GM18511 (cell line): ENCODE measurements around the gene ZSCAN29.

Experiments
- ATAC-seq: cut with Tn5 transposase; IDR thresholded peaks from one replicate; pipeline ENCODE4 v1.9.1; 2021; ENCODE audit warnings: mild to moderate bottlenecking, moderate library complexity; ENCODE audit not compliant: unreplicated experiment

ZSCAN29 gene

GRCh38 chr15:43352693-43353382 lies 18.0 kb downstream of the ZSCAN29 start:
- ATAC-seq: no peak

GRCh38 chr15:43347114-43347513 lies 23.7 kb downstream of the ZSCAN29 start:
- ATAC-seq: no peak

GRCh38 chr15:43346305-43346704 lies 24.5 kb downstream of the ZSCAN29 start:
- ATAC-seq: no peak

- peak; percentile 37 for ATAC-seq
Measured at GRCh38 chr15:43330780-43331087, 40.1 kb downstream of the ZSCAN29 start.

GRCh38 chr15:43329960-43330779 lies 40.7 kb downstream of the ZSCAN29 start, which contains the start of gene LCMT2:
Gene LCMT2, minus strand, starts transcription at chr15:43330573. Its CDS starts 84 bp downstream, at chr15:43330489.
- peak; percentile 94 for ATAC-seq

- no peak for ATAC-seq
Measured at GRCh38 chr15:43329217-43329959, 41.5 kb downstream of the ZSCAN29 start.

- ATAC-seq: no peak
Measured at GRCh38 chr15:43325039-43325684, 45.7 kb downstream of the ZSCAN29 start.

GRCh38 chr15:43318990-43319771 lies 51.7 kb downstream of the ZSCAN29 start:
- ATAC-seq: no peak

GRCh38 chr15:43317566-43318184 lies 53.2 kb downstream of the ZSCAN29 start:
- no peak for ATAC-seq

- no peak for ATAC-seq
Measured at GRCh38 chr15:43316971-43317346, 53.9 kb downstream of the ZSCAN29 start.

- no peak for ATAC-seq
Measured at GRCh38 chr15:43316016-43316970, 54.5 kb downstream of the ZSCAN29 start.

GRCh38 chr15:43314171-43314570 lies 56.7 kb downstream of the ZSCAN29 start:
- no peak for ATAC-seq

GRCh38 chr15:43312378-43312777 lies 58.5 kb downstream of the ZSCAN29 start:
- ATAC-seq: no peak
